ENCODE results near the gene HRNR.
A peak's percentile ranks its signal among the peaks of the same experiment; 100 is the strongest.

Gene HRNR

GRCh38 chr1:152188673-152189591 lies 35.1 kb downstream of the HRNR start:
- H3K4me3 ChIP-seq (ENCODE audit: low read depth, low read length) = peak overlapping the region; percentile 55
- TF ChIP-seq, protein P1, sequence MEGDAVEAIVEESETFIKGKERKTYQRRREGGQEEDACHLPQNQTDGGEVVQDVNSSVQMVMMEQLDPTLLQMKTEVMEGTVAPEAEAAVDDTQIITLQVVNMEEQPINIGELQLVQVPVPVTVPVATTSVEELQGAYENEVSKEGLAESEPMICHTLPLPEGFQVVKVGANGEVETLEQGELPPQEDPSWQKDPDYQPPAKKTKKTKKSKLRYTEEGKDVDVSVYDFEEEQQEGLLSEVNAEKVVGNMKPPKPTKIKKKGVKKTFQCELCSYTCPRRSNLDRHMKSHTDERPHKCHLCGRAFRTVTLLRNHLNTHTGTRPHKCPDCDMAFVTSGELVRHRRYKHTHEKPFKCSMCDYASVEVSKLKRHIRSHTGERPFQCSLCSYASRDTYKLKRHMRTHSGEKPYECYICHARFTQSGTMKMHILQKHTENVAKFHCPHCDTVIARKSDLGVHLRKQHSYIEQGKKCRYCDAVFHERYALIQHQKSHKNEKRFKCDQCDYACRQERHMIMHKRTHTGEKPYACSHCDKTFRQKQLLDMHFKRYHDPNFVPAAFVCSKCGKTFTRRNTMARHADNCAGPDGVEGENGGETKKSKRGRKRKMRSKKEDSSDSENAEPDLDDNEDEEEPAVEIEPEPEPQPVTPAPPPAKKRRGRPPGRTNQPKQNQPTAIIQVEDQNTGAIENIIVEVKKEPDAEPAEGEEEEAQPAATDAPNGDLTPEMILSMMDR (IDR thresholded peaks at IDR 0.05; ENCODE audit: low read depth, low read length, missing control alignments) = peak; percentile 89
- DNase-seq (ENCODE audit: low read depth) = peak; percentile 47

- TF ChIP-seq, protein P1 (IDR thresholded peaks at IDR 0.05; ENCODE audit: low read depth, low read length, missing control alignments) = no peak
- DNase-seq (ENCODE audit: low read depth) = no peak
Observed at GRCh38 chr1:152186556-152187285, 37.3 kb downstream of the HRNR start.

DNA sequence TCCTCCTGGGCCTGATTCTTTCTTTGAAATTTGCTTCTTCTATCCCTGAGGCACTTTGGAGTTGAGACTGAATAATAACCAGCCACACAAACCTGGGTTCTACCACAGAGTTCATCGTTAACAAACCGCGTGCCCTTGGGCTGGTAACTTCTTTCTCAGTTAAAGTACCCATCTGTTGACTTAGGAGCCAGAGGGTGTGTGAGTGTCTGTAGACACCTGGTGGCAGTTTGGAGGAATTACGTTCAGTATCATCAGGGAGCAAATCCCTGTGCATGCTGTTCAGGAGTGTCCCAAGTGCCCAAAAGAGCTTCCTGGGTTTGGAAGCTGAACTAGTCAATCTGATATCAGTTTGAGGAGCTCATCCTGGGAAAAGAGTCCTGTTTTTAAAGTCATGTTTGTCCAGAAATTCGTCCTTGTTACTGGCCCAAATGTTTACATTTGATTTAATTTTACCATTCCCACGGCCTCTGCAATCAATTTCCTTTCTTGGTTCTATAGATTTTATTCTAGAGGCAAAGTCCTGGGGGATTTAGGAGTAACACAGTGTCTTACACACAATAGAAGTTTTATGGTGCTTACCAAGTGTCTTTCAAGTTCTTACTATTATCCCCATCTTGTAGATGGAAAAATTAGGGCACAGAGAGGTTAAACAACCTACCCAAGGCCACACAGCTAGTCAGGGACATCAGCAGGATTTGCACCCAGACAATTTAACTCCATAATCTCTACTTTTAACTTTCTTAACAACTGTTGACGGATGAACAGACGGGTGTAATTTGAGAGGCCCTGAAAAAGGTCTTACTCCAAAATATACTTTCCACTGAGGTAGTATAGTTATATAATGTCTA lies 38.2 kb downstream of the HRNR start:
- TF ChIP-seq, protein P1 (IDR thresholded peaks at IDR 0.05; ENCODE audit: low read depth, low read length, missing control alignments) = peak; percentile 72
- DNase-seq (ENCODE audit: low read depth) = no peak
- no peak overlapping the region for H3K4me3 ChIP-seq (ENCODE audit: low read depth, low read length)

More at GRCh38 chr1:152186556-152187285, 37.3 kb downstream of the HRNR start:
- H3K4me3 ChIP-seq (ENCODE audit: low read depth, low read length) = no peak overlapping the region

- DNase-seq (ENCODE audit: low read depth) = no peak
- TF ChIP-seq, protein P1 (IDR thresholded peaks at IDR 0.05; ENCODE audit: low read depth, low read length, missing control alignments) = no peak
- H3K4me3 ChIP-seq (ENCODE audit: low read depth, low read length) = no peak overlapping the region
Observed at GRCh38 chr1:152182944-152183361, 41.0 kb downstream of the HRNR start.

- no peak overlapping the region for H3K4me3 ChIP-seq (ENCODE audit: low read depth, low read length)
- DNase-seq (ENCODE audit: low read depth) = no peak
- TF ChIP-seq, protein P1 (IDR thresholded peaks at IDR 0.05; ENCODE audit: low read depth, low read length, missing control alignments) = peak; percentile 61
Observed at GRCh38 chr1:152182431-152182830, 41.6 kb downstream of the HRNR start.

DNA sequence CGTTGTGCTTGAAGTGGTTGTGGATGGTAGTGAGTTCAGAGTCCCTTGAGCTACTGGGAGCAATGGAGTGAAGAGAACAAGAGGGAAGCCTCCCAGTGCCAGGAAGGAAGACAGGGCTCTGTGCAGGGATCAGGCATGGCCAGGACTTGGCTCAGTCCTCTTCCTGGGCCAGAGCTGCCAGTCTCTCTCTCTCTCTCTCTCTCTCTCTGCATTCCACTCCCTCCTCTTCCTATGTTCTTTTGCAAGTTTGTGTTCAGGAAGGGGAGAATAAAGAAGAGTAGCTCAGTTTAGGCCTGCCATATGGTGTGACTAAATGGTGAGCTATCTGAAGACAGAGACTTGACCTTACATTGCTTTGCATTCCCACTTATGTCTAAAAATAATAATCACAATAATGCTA lies 44.4 kb downstream of the HRNR start:
- no peak for DNase-seq (ENCODE audit: low read depth)
- TF ChIP-seq, protein P1 (IDR thresholded peaks at IDR 0.05; ENCODE audit: low read depth, low read length, missing control alignments) = no peak
- H3K4me3 ChIP-seq (ENCODE audit: low read depth, low read length) = no peak overlapping the region
